ENCODE results near the gene QSOX2.

Gene QSOX2

DNA sequence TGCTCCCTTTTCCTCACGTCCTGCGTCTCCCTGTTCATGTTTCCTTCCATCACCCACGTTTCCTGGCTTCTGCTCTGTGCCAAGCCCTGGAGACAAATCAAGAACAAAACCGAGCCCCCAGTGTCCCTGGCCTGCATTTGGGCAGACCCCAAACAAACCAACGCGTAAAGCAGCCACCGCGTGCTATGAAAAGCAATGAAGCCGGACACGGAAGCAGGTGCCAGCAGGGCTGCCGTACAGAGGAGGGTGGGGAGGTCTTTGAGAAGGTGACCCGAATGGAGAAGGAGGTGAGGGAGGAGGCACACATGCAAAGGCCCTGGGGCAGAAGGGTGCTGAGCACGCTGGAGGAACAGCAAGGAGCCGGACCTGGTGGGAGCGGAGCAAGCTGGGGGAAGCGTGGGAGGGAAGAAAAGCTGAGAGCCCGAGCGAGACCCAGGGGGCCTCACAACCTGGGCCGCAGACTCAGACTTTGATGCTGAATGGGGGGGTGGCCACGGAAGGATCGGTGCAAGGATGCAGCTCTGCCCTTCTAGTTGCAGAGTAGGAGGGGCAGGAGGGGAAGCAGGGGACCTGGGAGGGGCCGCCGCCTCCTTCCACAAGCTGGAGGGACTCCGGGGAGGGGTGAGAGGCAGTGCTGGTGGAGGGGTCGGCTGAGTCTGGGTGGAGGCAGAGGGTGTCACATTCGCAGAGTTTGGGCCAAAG lies 1.4 kb upstream of the QSOX2 start:
- TF ChIP-seq, protein P1, sequence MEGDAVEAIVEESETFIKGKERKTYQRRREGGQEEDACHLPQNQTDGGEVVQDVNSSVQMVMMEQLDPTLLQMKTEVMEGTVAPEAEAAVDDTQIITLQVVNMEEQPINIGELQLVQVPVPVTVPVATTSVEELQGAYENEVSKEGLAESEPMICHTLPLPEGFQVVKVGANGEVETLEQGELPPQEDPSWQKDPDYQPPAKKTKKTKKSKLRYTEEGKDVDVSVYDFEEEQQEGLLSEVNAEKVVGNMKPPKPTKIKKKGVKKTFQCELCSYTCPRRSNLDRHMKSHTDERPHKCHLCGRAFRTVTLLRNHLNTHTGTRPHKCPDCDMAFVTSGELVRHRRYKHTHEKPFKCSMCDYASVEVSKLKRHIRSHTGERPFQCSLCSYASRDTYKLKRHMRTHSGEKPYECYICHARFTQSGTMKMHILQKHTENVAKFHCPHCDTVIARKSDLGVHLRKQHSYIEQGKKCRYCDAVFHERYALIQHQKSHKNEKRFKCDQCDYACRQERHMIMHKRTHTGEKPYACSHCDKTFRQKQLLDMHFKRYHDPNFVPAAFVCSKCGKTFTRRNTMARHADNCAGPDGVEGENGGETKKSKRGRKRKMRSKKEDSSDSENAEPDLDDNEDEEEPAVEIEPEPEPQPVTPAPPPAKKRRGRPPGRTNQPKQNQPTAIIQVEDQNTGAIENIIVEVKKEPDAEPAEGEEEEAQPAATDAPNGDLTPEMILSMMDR (conservative IDR thresholded peaks at IDR 0.05; ENCODE audit: low read length): no peak
- peaks cover 6% of the 10 kb centered on the region; the same call in 1 of the 2 replicates for H3F3A ChIP-seq (ENCODE audit: low read depth)
- H3K27me3 ChIP-seq (ENCODE audit: insufficient read depth, low read length, poor library complexity, severe bottlenecking): no peaks in the 10 kb centered on the region
- no peaks in the 10 kb centered on the region for H3K36me3 ChIP-seq (ENCODE audit: insufficient read depth, low read length)
- H3K4me1 ChIP-seq (ENCODE audit: insufficient read depth, low read length, poor library complexity, severe bottlenecking): peaks cover 34% of the 10 kb centered on the region
- H4K20me1 ChIP-seq (ENCODE audit: insufficient read depth, low read length, poor library complexity, severe bottlenecking): peaks cover 21% of the 10 kb centered on the region
- H3K9ac ChIP-seq (ENCODE audit: low read depth, low read length, poor library complexity, severe bottlenecking): no peak overlapping the region
- no peaks in the 10 kb centered on the region for H3K9me2 ChIP-seq (replicated peaks; ENCODE audit: low read depth, low read length)
- H3K4me3 ChIP-seq (ENCODE audit: low read length, poor library complexity, severe bottlenecking): no peak overlapping the region
- peaks cover 32% of the 10 kb centered on the region for H3K79me2 ChIP-seq (ENCODE audit: insufficient read depth, low read length)
- H3K9me3 ChIP-seq (ENCODE audit: insufficient read depth, low read depth, low read length): no peaks in the 10 kb centered on the region
- no peak overlapping the region for H3K4me2 ChIP-seq (ENCODE audit: low read depth, low read length, poor library complexity, severe bottlenecking)
- no peak overlapping the region for H2AFZ ChIP-seq (ENCODE audit: low read length)

DNA sequence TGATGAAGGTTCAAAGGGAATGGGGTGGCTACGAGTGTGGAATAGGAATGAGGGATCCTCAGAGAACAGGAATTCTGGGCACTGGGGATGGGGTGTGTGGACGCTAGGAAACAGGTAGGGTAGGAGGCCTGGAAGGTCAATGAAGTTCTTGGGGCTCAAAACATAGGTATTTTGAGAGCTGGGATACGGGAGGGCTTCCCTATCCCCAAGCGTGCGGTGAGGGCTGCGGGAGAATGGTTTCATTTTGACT lies 718 bp downstream of the QSOX2 start:
- Histone ChIP-seq H3K36me3 (ENCODE audit: insufficient read depth, low read length) (no peaks in the 10 kb centered on the region), H3K4me1 (ENCODE audit: insufficient read depth, low read length, poor library complexity, severe bottlenecking) (peaks cover 46% of the 10 kb centered on the region), H3K4me2 (ENCODE audit: low read depth, low read length, poor library complexity, severe bottlenecking) (peak overlapping the region; percentile 97), H2AFZ (ENCODE audit: low read length) (no peak overlapping the region), H3K9me3 (ENCODE audit: insufficient read depth, low read depth, low read length) (no peaks in the 10 kb centered on the region), H3K27me3 (ENCODE audit: insufficient read depth, low read length, poor library complexity, severe bottlenecking) (no peaks in the 10 kb centered on the region), H3K4me3 (ENCODE audit: low read length, poor library complexity, severe bottlenecking) (peak overlapping the region; percentile 90), H4K20me1 (ENCODE audit: insufficient read depth, low read length, poor library complexity, severe bottlenecking) (peaks cover 21% of the 10 kb centered on the region), H3K79me2 (ENCODE audit: insufficient read depth, low read length) (peaks cover 53% of the 10 kb centered on the region), H3F3A (ENCODE audit: low read depth) (peaks cover 6% of the 10 kb centered on the region; the same call in 1 of the 2 replicates), H3K9me2 (replicated peaks; ENCODE audit: low read depth, low read length) (no peaks in the 10 kb centered on the region), H3K9ac (ENCODE audit: low read depth, low read length, poor library complexity, severe bottlenecking) (peak overlapping the region; percentile 75)
- TF ChIP-seq, protein P1 (conservative IDR thresholded peaks at IDR 0.05; ENCODE audit: low read length): no peak
- TF ChIP-seq EZH2phosphoT487 (IDR thresholded peaks at IDR 0.05; ENCODE audit: borderline replicate concordance): no peak

DNA sequence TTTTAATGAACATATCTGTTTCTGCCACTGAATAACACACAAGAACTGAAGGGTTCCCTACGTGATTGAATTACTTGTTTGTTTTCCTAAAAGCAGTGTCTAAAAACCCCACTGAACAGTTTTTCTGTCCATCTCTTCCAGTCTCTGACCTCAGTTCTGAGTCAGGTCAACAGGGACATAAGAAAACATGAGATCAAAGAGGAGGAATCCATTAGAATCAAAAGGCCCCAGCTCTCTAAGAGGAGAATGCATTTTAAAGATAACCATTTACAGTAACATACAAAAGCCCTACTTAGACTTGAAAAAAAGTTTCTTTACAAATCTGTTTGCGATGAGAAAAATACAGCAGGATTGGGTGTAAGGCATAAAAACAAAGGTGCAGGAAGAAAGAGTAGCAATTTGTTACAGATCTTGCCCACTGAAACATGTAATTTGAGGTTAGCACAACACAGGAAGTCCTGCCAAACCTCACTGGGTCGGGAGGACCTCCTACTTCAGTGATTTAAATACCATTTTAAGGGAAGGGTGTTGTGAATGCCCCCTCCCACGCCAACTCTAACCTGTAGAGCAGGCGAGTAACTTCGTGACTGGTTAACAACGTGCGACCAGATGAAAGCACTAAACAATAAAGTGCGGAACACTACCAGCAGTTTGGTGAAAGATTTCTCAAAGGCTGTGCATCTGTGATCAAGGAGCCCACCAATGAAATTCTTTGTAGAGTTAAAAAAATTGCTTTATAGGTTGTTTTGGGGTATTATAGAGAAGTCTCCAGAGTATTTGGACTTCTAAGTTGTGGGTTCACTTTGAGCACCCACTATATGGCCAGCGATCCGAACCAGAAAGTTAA lies 1.3 kb downstream of the QSOX2 start:
- TF ChIP-seq, protein P1 (conservative IDR thresholded peaks at IDR 0.05; ENCODE audit: low read length): no peak
- TF ChIP-seq EZH2phosphoT487 (IDR thresholded peaks at IDR 0.05; ENCODE audit: borderline replicate concordance): no peak
- H3K79me2 ChIP-seq (ENCODE audit: insufficient read depth, low read length): peaks cover 58% of the 10 kb centered on the region
- H3K9me3 ChIP-seq (ENCODE audit: insufficient read depth, low read depth, low read length): no peaks in the 10 kb centered on the region
- H3K4me1 ChIP-seq (ENCODE audit: insufficient read depth, low read length, poor library complexity, severe bottlenecking): peaks cover 52% of the 10 kb centered on the region
- no peak overlapping the region for H2AFZ ChIP-seq (ENCODE audit: low read length)
- H3K9ac ChIP-seq (ENCODE audit: low read depth, low read length, poor library complexity, severe bottlenecking): peak overlapping the region; percentile 75
- no peaks in the 10 kb centered on the region for H3K9me2 ChIP-seq (replicated peaks; ENCODE audit: low read depth, low read length)
- H3F3A ChIP-seq (ENCODE audit: low read depth): peaks cover 6% of the 10 kb centered on the region; the same call in 1 of the 2 replicates
- no peaks in the 10 kb centered on the region for H3K27me3 ChIP-seq (ENCODE audit: insufficient read depth, low read length, poor library complexity, severe bottlenecking)
- peaks cover 23% of the 10 kb centered on the region for H4K20me1 ChIP-seq (ENCODE audit: insufficient read depth, low read length, poor library complexity, severe bottlenecking)
- H3K36me3 ChIP-seq (ENCODE audit: insufficient read depth, low read length): no peaks in the 10 kb centered on the region
- H3K4me3 ChIP-seq (ENCODE audit: low read length, poor library complexity, severe bottlenecking): peak overlapping the region; percentile 90
- H3K4me2 ChIP-seq (ENCODE audit: low read depth, low read length, poor library complexity, severe bottlenecking): peak overlapping the region; percentile 97

All from Loucy (cell line).